Loucy (cell line): ENCODE data around the gene QRICH1.

Experiments used
- H2AFZ ChIP-seq: fragments of 200-600 bp; sonication (generic); 2 replicates; pipeline ENCODE4 v1.6.0; 2016; ENCODE audit warnings: antibody characterized with exemption, mild to moderate bottlenecking, low read length, moderate library complexity
- H3F3A ChIP-seq: fragments of 200-600 bp; 2 replicates; pipeline ENCODE4 v1.6.0; 2016; ENCODE audit warnings: antibody characterized with exemption, low read depth, mild to moderate bottlenecking
- H3K27me3 ChIP-seq: fragments of 200-600 bp; sonication (generic); 2 replicates; pipeline ENCODE4 v1.6.1; 2014; ENCODE audit warnings: low read length, mild to moderate bottlenecking; ENCODE audit not compliant: insufficient read depth, poor library complexity, severe bottlenecking
- H3K36me3 ChIP-seq: fragments of 200-600 bp; sonication (generic); 2 replicates; pipeline ENCODE4 v1.6.1; 2016; ENCODE audit warnings: low read length; ENCODE audit not compliant: insufficient read depth
- H3K4me1 ChIP-seq: fragments of 200-600 bp; sonication (generic); 2 replicates; pipeline ENCODE4 v1.5.1; 2014; ENCODE audit warnings: low read length, mild to moderate bottlenecking; ENCODE audit not compliant: insufficient read depth, poor library complexity, severe bottlenecking
- H3K4me2 ChIP-seq: fragments of 200-600 bp; sonication (generic); 2 replicates; pipeline ENCODE4 v1.6.0; 2014; ENCODE audit warnings: antibody characterized with exemption, low read length, low read depth, mild to moderate bottlenecking; ENCODE audit not compliant: poor library complexity, severe bottlenecking
- H3K4me3 ChIP-seq: fragments of 200-600 bp; sonication (generic); 2 replicates; pipeline ENCODE4 v1.5.1; 2014; ENCODE audit warnings: low read length, mild to moderate bottlenecking, mixed read lengths; ENCODE audit not compliant: poor library complexity, severe bottlenecking
- H3K79me2 ChIP-seq: fragments of 200-600 bp; sonication (generic); 2 replicates; pipeline ENCODE4 v1.6.1; 2014; ENCODE audit warnings: low read length; ENCODE audit not compliant: insufficient read depth
- H3K9ac ChIP-seq: fragments of 200-600 bp; sonication (generic); 2 replicates; pipeline ENCODE4 v1.6.0; 2014; ENCODE audit warnings: mild to moderate bottlenecking, low read depth, low read length, moderate library complexity; ENCODE audit not compliant: poor library complexity, severe bottlenecking
- H3K9me2 ChIP-seq: fragments of 200-600 bp; sonication (generic); replicated peaks from 2 replicates; pipeline ENCODE4 v1.6.1; 2016; ENCODE audit warnings: low read depth, low read length, mixed read lengths
- H3K9me3 ChIP-seq: fragments of 200-600 bp; sonication (generic); 2 replicates; pipeline ENCODE4 v1.6.1; 2014; ENCODE audit warnings: mild to moderate bottlenecking, antibody characterized with exemption, low read length, low read depth; ENCODE audit not compliant: insufficient read depth
- H4K20me1 ChIP-seq: fragments of 200-600 bp; sonication (generic); 2 replicates; pipeline ENCODE4 v1.6.0; 2014; ENCODE audit warnings: antibody characterized with exemption, low read length, mild to moderate bottlenecking; ENCODE audit not compliant: insufficient read depth, poor library complexity, severe bottlenecking
- EZH2phosphoT487 ChIP-seq: fragments of 200-600 bp; IDR thresholded peaks from 2 replicates; pipeline ENCODE4 v1.6.1; 2018; ENCODE audit warnings: antibody characterized with exemption, mild to moderate bottlenecking, moderate library complexity, borderline replicate concordance
- TF ChIP-seq, protein P1 (sequence below): fragments of 200-600 bp; sonication (generic); conservative IDR thresholded peaks from 2 replicates; pipeline ENCODE4 v1.5.1; 2014; ENCODE audit warnings: mild to moderate bottlenecking, antibody characterized with exemption, low read length

The QRICH1 gene

DNA sequence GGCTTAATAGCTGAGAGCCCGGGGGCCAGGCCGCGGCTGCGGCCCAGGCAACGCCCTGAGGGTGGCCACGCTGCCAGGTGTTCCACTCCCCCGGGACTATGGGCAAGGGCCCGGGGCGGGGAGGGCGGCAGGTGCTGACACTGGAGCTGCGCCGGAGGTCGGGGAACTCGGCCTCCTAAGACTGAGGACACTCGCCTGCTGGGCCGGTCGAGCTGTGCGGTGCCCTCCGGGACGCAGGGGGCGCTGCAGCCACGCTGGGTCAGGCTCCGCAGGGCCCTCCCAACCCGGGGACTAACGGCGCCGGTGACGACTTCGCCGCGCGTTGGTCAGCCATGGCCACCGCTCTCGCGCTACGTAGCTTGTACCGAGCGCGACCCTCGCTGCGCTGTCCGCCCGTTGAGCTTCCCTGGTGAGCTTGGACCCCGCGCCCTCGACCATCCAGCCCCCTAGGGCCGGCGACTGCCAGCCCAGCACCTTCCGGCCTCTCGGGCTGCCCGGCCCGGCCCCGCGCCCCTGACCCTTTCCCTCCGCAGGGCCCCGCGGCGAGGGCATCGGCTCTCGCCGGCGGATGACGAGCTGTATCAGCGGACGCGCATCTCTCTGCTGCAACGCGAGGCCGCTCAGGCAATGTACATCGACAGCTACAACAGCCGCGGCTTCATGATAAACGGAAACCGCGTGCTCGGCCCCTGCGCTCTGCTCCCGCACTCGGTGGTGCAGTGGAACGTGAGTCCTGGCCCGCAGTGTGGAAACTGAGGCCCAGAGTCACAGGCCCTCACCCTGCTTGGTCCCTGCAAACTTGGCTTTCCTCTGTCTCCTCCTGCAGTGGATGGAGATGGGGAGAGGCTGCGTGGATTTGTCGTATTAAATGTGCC, 71.8 kb downstream of the QRICH1 start, which contains the start of gene NDUFAF3:
TSS of gene NDUFAF3 (plus strand) at position 309 of the 875 bp plus-strand sequence. CDS start at position 333, 24 bp downstream.
- Histone ChIP-seq H3K27me3 (no peaks in the 10 kb centered on the region), H3K9me3 (no peaks in the 10 kb centered on the region), H3K4me2 (peak within 1 kb of the TSS; percentile 92), H3K36me3 (peaks cover 35% of the 10 kb centered on the region; the same call in 1 of the 2 replicates), H3K9ac (peak within 1 kb of the TSS; percentile 98), H3K4me3 (peak within 1 kb of the TSS; percentile 91), H4K20me1 (peaks cover 72% of the 10 kb centered on the region), H3F3A (peaks cover 3% of the 10 kb centered on the region; the same call in 1 of the 2 replicates), H2AFZ (peak within 1 kb of the TSS; percentile 87), H3K4me1 (peaks cover 43% of the 10 kb centered on the region), H3K79me2 (peaks cover 78% of the 10 kb centered on the region), H3K9me2 (no peaks in the 10 kb centered on the region)
- no peak for TF ChIP-seq EZH2phosphoT487
- TF ChIP-seq, protein P1, sequence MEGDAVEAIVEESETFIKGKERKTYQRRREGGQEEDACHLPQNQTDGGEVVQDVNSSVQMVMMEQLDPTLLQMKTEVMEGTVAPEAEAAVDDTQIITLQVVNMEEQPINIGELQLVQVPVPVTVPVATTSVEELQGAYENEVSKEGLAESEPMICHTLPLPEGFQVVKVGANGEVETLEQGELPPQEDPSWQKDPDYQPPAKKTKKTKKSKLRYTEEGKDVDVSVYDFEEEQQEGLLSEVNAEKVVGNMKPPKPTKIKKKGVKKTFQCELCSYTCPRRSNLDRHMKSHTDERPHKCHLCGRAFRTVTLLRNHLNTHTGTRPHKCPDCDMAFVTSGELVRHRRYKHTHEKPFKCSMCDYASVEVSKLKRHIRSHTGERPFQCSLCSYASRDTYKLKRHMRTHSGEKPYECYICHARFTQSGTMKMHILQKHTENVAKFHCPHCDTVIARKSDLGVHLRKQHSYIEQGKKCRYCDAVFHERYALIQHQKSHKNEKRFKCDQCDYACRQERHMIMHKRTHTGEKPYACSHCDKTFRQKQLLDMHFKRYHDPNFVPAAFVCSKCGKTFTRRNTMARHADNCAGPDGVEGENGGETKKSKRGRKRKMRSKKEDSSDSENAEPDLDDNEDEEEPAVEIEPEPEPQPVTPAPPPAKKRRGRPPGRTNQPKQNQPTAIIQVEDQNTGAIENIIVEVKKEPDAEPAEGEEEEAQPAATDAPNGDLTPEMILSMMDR = peak; percentile 79

DNA sequence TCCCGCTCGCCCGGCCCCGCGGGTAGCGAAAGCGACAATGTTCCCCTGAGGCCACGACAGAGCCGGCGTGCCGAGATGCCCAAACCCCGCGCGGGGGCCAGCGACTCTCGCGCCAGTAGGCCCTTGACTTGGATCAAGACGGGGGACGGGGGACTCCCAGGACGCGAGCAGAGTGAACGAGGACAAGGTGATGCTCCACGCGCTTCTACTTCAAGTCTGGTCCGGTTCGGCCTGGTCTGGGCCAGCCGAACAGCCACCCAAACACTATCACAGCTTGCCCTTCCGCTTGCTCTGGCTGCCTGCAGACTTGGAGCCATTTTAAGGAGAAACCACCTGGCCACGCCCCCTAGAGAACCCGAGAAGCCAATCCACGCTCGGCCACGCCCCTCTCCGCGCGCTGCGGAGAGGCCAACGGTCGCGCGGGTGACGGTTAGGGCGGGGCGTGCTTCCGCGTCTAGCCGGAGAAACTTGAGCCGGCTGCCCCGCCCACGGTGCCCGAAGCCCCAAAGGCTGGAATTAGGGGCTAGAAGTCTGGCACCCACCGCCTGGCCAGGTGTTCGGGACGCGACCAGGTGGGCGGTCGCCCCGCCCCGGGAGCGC, 72.6 kb downstream of the QRICH1 start:
- Histone ChIP-seq H3K4me1 (peaks cover 40% of the 10 kb centered on the region), H3K79me2 (peaks cover 71% of the 10 kb centered on the region), H3K27me3 (no peaks in the 10 kb centered on the region), H3K9ac (peak overlapping the region; percentile 98), H3K9me3 (no peaks in the 10 kb centered on the region), H3K9me2 (no peaks in the 10 kb centered on the region), H2AFZ (peak overlapping the region; percentile 87), H3F3A (peaks cover 3% of the 10 kb centered on the region; the same call in 1 of the 2 replicates), H3K36me3 (peaks cover 35% of the 10 kb centered on the region; the same call in 1 of the 2 replicates), H4K20me1 (peaks cover 68% of the 10 kb centered on the region), H3K4me3 (peak overlapping the region; percentile 91), H3K4me2 (peak overlapping the region; percentile 92)
- TF ChIP-seq, protein P1 = no peak
- no peak for TF ChIP-seq EZH2phosphoT487

DNA sequence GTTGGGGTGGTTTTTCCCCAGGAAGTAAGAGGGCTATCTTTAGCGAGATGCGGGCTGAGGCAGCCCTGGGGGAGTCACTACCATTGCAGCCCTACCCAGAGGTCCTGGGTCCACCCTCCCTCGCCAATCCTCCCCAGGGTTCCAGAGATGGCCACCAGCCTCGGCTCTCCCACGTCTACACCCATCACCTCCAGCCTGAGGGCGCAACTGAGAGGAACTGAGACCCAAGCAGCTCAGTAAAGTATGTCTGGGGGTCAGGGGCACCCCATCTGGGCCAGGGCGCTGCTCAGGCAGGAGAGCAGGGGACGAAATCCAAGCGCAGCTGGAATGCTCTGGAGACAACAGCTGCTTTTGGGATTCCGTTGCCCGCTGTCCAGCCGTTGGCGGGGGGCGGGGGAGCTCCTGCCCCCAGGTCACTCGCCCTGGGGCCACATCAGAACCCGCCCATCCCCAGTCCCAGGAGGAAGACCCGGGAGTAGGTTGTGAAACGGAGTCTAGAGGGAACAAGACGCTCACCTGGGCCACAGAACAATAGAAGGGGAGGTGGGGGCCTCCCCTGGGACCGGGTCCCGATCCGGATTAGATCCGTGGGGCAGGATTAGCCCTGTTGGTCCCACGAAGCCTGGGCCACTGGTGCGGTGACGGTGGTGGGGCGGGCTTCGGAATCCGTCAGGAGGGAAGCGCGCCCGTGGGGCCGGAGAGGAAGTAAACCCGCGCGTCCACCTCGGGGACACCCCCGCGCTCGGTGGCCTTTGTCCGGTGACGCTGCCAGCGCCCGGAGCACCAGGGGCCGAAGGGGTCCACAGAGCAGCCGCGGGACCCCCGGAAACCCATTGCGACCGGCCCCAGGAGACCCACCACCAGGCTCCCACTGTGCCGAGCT, 73.3 kb downstream of the QRICH1 start:
- no peaks in the 10 kb centered on the region for H3K9me2 ChIP-seq
- H3K36me3 ChIP-seq = peaks cover 35% of the 10 kb centered on the region; the same call in 1 of the 2 replicates
- H3F3A ChIP-seq = peaks cover 3% of the 10 kb centered on the region; the same call in 1 of the 2 replicates
- H3K79me2 ChIP-seq = peaks cover 64% of the 10 kb centered on the region
- peaks cover 32% of the 10 kb centered on the region for H3K4me1 ChIP-seq
- peak overlapping the region; percentile 92 for H3K4me2 ChIP-seq
- no peaks in the 10 kb centered on the region for H3K9me3 ChIP-seq
- peak overlapping the region; percentile 98 for H3K9ac ChIP-seq
- peak overlapping the region; percentile 91 for H3K4me3 ChIP-seq
- peaks cover 65% of the 10 kb centered on the region for H4K20me1 ChIP-seq
- H2AFZ ChIP-seq = no peak overlapping the region
- TF ChIP-seq, protein P1 = no peak
- TF ChIP-seq EZH2phosphoT487 = no peak
- H3K27me3 ChIP-seq = no peaks in the 10 kb centered on the region
